ENCODE data around the gene RBM17. TPM values are rescaled to one million over a fixed set of nuclear protein-coding genes. Genes with fewer than 3 reads are reported as not detected.
A peak's percentile ranks its signal among the peaks of the same experiment; 100 is the strongest.

The RBM17 gene
- total RNA-seq, 1 experiment from 2014 or later = 129 TPM

DNA sequence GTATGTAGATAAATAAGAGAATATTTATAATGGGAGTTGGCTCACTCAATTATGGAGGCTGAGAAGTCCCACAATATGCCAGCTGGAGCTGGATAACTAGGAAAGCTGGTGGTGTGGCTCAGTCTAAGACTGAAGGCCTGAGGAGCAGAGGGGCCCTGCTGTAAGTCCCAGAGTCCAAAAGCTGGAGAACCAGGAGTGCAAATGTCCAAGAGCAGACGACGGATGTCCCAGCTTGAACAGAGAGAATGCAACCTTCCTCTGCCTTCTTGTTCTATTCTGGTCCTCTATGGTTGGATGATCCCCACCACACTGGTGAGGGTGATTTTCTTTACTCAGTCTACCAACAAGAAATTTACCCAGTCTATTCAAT, 39.8 kb upstream of the RBM17 start:
- H4K20me1 ChIP-seq (ENCODE audit: insufficient read depth) = no peaks in the 10 kb centered on the region
- H3K27ac ChIP-seq (ENCODE audit: low read depth, low read length) = no peak overlapping the region
- ChIA-PET CTCF (no interaction called here), RAD21 (ENCODE audit: low non-redundant PET in 1 of 2, low total read pairs in 2 of 2, uncharacterized antibody in 2 of 2, unreplicated experiment in 2 of 2) (no interaction called here), POLR2A (no interaction called here)
- DNase-seq (ENCODE audit: low read depth, low spot score) (no peak), ATAC-seq (no peak)
- H3K4me2 ChIP-seq (ENCODE audit: low read length) = no peak overlapping the region
- H3K4me3 ChIP-seq (replicated peaks in 1 of 2; ENCODE audit: low read depth in 1 of 2, low read length in 2 of 2) = no peak overlapping the region
- H2AFZ ChIP-seq (ENCODE audit: low read depth, low read length, poor library complexity, severe bottlenecking) = no peak overlapping the region
- H3K27me3 ChIP-seq (ENCODE audit: insufficient read depth, low read length) = peaks cover 34% of the 10 kb centered on the region
- TF ChIP-seq RAD21 (IDR thresholded peaks at IDR 0.05; ENCODE audit: low read depth) = no peak
- no peaks in the 10 kb centered on the region for H3K79me2 ChIP-seq (ENCODE audit: insufficient read depth, low read length)
- no peaks in the 10 kb centered on the region for H3K36me3 ChIP-seq (ENCODE audit: control insufficient read depth in 1 of 2, insufficient read depth in 2 of 2, low read length in 2 of 2)
- H3K9me2 ChIP-seq (ENCODE audit: insufficient read depth) = no peaks in the 10 kb centered on the region
- H3K4me1 ChIP-seq (ENCODE audit: control insufficient read depth in 1 of 2, insufficient read depth in 2 of 2, low read length in 2 of 2) = peaks cover 10 to 24% of the 10 kb centered on the region in 2 experiments; a peak in 3 of 4 replicates
- intact Hi-C loops (cut with micrococcal nuclease) = no loop called here
- H3K9ac ChIP-seq (ENCODE audit: low read length) = no peak overlapping the region
- BruUV-seq (replicated peaks) = no TSS peak
- H3K9me3 ChIP-seq (ENCODE audit: control insufficient read depth in 1 of 2, insufficient read depth in 1 of 2, low read depth in 1 of 2, low read length in 2 of 2) = no peaks in the 10 kb centered on the region

DNA sequence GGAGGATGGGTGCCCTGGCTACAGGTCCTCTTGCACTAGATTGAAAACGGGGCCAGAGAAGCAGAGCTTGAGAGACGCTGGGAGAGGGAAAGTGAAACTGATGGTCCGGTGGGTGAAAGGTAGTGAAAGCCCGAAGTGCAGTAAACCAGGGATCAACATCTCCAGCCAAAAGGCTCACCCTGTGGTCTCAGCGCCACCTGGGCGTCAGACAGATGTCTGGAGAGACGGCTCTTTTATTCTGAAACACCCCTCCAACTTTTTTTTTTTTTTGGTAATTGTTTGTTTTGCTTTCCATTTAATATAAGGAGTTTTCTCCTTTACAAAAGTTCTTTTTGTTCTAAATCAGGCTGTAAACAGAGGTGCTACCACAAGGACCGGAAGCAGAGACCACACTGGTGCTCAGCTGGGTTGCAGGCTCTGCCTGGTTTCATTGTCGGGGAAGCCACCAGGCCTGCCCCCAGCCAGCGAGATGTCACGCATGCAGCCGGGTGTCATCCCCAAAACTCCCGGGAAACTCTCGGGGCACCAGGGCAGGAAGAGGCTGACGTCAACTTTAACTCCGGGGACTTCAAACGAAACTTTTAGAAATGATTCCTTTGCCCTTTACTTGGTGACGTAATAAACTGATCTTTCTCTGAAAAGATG, 37.9 kb upstream of the RBM17 start:
- no peaks in the 10 kb centered on the region for H3K79me2 ChIP-seq (ENCODE audit: insufficient read depth, low read length)
- ChIA-PET RAD21 (ENCODE audit: low non-redundant PET in 1 of 2, low total read pairs in 2 of 2, uncharacterized antibody in 2 of 2, unreplicated experiment in 2 of 2) (no interaction called here), CTCF (no interaction called here), POLR2A (no interaction called here)
- no peaks in the 10 kb centered on the region for H4K20me1 ChIP-seq (ENCODE audit: insufficient read depth)
- peaks cover 10 to 25% of the 10 kb centered on the region in 2 experiments; a peak in 3 of 4 replicates for H3K4me1 ChIP-seq (ENCODE audit: control insufficient read depth in 1 of 2, insufficient read depth in 2 of 2, low read length in 2 of 2)
- no TSS peak for BruUV-seq (replicated peaks)
- H3K9ac ChIP-seq (ENCODE audit: low read length) = no peak overlapping the region
- H3K4me3 ChIP-seq (replicated peaks in 1 of 2; ENCODE audit: low read depth in 1 of 2, low read length in 2 of 2) = peak overlapping the region in 1 of 2 experiments; percentile 20; a peak in 1 of 4 replicates
- no peaks in the 10 kb centered on the region for H3K9me2 ChIP-seq (ENCODE audit: insufficient read depth)
- H3K27ac ChIP-seq (ENCODE audit: low read depth, low read length) = no peak overlapping the region
- ATAC-seq (peak; percentile 48), DNase-seq (ENCODE audit: low read depth, low spot score) (no peak)
- no peaks in the 10 kb centered on the region for H3K9me3 ChIP-seq (ENCODE audit: control insufficient read depth in 1 of 2, insufficient read depth in 1 of 2, low read depth in 1 of 2, low read length in 2 of 2)
- H3K4me2 ChIP-seq (ENCODE audit: low read length) = peak overlapping the region; percentile 56
- peaks cover 20% of the 10 kb centered on the region for H3K27me3 ChIP-seq (ENCODE audit: insufficient read depth, low read length)
- no peaks in the 10 kb centered on the region for H3K36me3 ChIP-seq (ENCODE audit: control insufficient read depth in 1 of 2, insufficient read depth in 2 of 2, low read length in 2 of 2)
- TF ChIP-seq SIN3A (IDR thresholded peaks at IDR 0.05; ENCODE audit: low read depth) = no peak
- no peak for TF ChIP-seq CBX3 (IDR thresholded peaks at IDR 0.05; ENCODE audit: low read depth)
- peak in 1 of 3 experiments; percentile 19; a peak in 1 of 6 replicates for TF ChIP-seq CTCF (IDR thresholded peaks at IDR 0.05 in 2 of 3, conservative IDR thresholded peaks at IDR 0.05 in 1 of 3; ENCODE audit: borderline replicate concordance in 1 of 3, insufficient read depth in 1 of 3, low read depth in 2 of 3, low read length in 2 of 3)
- TF ChIP-seq, protein P1, sequence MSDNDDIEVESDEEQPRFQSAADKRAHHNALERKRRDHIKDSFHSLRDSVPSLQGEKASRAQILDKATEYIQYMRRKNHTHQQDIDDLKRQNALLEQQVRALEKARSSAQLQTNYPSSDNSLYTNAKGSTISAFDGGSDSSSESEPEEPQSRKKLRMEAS (IDR thresholded peaks at IDR 0.05) = no peak
- no peak for TF ChIP-seq EZH2 (IDR thresholded peaks at IDR 0.05)
- TF ChIP-seq ZFX (IDR thresholded peaks at IDR 0.05) = no peak
- TF ChIP-seq CEBPB (IDR thresholded peaks at IDR 0.05; ENCODE audit: low read depth) = no peak
- TF ChIP-seq SP1 (IDR thresholded peaks at IDR 0.05; ENCODE audit: low read depth) = no peak
- TF ChIP-seq FOSL1 (IDR thresholded peaks at IDR 0.05; ENCODE audit: low read depth) = no peak
- TF ChIP-seq SRF (IDR thresholded peaks at IDR 0.05; ENCODE audit: low read depth) = no peak
- peak; percentile 36; the same call in 1 of the 2 replicates for TF ChIP-seq RAD21 (IDR thresholded peaks at IDR 0.05; ENCODE audit: low read depth)
- TF ChIP-seq TCF7L2 (IDR thresholded peaks at IDR 0.05; ENCODE audit: borderline replicate concordance, extremely low read depth, insufficient read depth, insufficient read length) = peak; percentile 16
- no peak for TF ChIP-seq ELF1 (IDR thresholded peaks at IDR 0.05; ENCODE audit: borderline replicate concordance, low read depth)
- no peak for TF ChIP-seq JUND (IDR thresholded peaks at IDR 0.05)
- no peak for TF ChIP-seq YY1 (IDR thresholded peaks at IDR 0.05; ENCODE audit: extremely low read depth, insufficient replicate concordance, low read depth, low read length)
- H2AFZ ChIP-seq (ENCODE audit: low read depth, low read length, poor library complexity, severe bottlenecking) = peak overlapping the region; percentile 72
- intact Hi-C loops (cut with micrococcal nuclease) = no loop called here

Data from HCT116 (cell line).